CD8-positive, alpha-beta memory T cell (primary cell): ENCODE measurements around the gene MAN1A1. TPM values are rescaled to one million over a fixed set of nuclear protein-coding genes. Genes with fewer than 3 reads are reported as not detected.

Experiments used
- CTCF ChIA-PET: fragments of 350-600 bp; sonication (Branson Sonifier 250); formaldehyde crosslinking; loops from one replicate; lab custom pipeline; 2021; ENCODE audit warnings: antibody characterized with exemption; lab: Charles Lee
- POLR2A ChIA-PET: fragments of 350-600 bp; sonication (Branson Sonifier 250); formaldehyde crosslinking; loops from one replicate; lab custom pipeline; 2021; ENCODE audit warnings: antibody characterized with exemption; lab: Charles Lee
- DNase-seq, 5 donors: peaks; one replicate each; pipeline versions ENCODE4 v3.0.0 to v3.0.0-alpha.2; 2020 to 2022; ENCODE audit warnings: mixed read lengths in 1 of 5
- H3K27ac ChIP-seq: one replicate; pipeline ENCODE4 v1.7.0; 2013; ENCODE audit warnings: low read depth, mild to moderate bottlenecking, low read length, moderate library complexity
- H3K27me3 ChIP-seq: 2 replicates; pipeline ENCODE4 v1.7.0; 2013; ENCODE audit warnings: low read length, mild to moderate bottlenecking; ENCODE audit not compliant: insufficient read depth, poor library complexity, severe bottlenecking
- H3K36me3 ChIP-seq: 2 replicates; pipeline ENCODE4 v1.7.0; 2013; ENCODE audit warnings: mild to moderate bottlenecking, low read length, moderate library complexity; ENCODE audit not compliant: insufficient read depth
- H3K4me1 ChIP-seq: 2 replicates; pipeline ENCODE4 v1.7.0; 2013; ENCODE audit warnings: mild to moderate bottlenecking, low read length, moderate library complexity; ENCODE audit not compliant: insufficient read depth
- H3K4me3 ChIP-seq: 2 replicates; pipeline ENCODE4 v1.7.0; 2013; ENCODE audit warnings: mild to moderate bottlenecking, low read length
- H3K9me3 ChIP-seq: 2 replicates; pipeline ENCODE4 v1.7.0; 2013; ENCODE audit warnings: mild to moderate bottlenecking, low read length
- H3K27ac Mint-ChIP-seq, 8 donors: one replicate each; pipeline ENCODE4 v1.8.0; 2020 to 2021; ENCODE audit warnings: mixed read lengths in 8 of 8, mild to moderate bottlenecking in 6 of 8, inconsistent platforms in 3 of 8, moderate library complexity in 3 of 8
- H3K27me3 Mint-ChIP-seq, 2 donors: one replicate each; pipeline ENCODE4 v1.8.0; 2020 to 2021; ENCODE audit warnings: mixed read lengths in 2 of 2, mild to moderate bottlenecking in 1 of 2, moderate library complexity in 1 of 2
- H3K36me3 Mint-ChIP-seq, 3 donors: one replicate each; pipeline ENCODE4 v1.8.0; 2020 to 2021; ENCODE audit warnings: mixed read lengths in 3 of 3, inconsistent platforms in 1 of 3, mild to moderate bottlenecking in 1 of 3
- H3K4me1 Mint-ChIP-seq, 3 donors: one replicate each; pipeline ENCODE4 v1.8.0; 2020 to 2021; ENCODE audit warnings: mixed read lengths in 3 of 3, inconsistent platforms in 1 of 3, mild to moderate bottlenecking in 1 of 3
- H3K4me3 Mint-ChIP-seq, 7 donors: one replicate each; pipeline ENCODE4 v1.8.0; 2020 to 2021; ENCODE audit warnings: mixed read lengths in 7 of 7, mild to moderate bottlenecking in 6 of 7, moderate library complexity in 4 of 7, inconsistent platforms in 2 of 7
- H3K9me3 Mint-ChIP-seq, 5 donors: one replicate each; pipeline ENCODE4 v1.8.0; 2020 to 2022; ENCODE audit warnings: mixed read lengths in 5 of 5, mild to moderate bottlenecking in 3 of 5, moderate library complexity in 2 of 5, inconsistent platforms in 1 of 5
- polyA plus RNA-seq: library from polyadenylated mRNA; unstranded; fragments of 300-500 nt; fragmentation: Illumina TruSeq; gene quantifications from one replicate; pipeline ENCODE4 v1.2.3, GENCODE V29; 2021
- total RNA-seq, 2 experiments: library from RNA; stranded (reverse); gene quantifications; one replicate each; pipeline ENCODE4 v1.2.3, GENCODE V29; 2021

Gene MAN1A1
- total and polyA plus RNA-seq, 3 experiments from 2014 or later, result 23.8 to 38.4 (median 36.9) TPM

GRCh38 chr6:119218548-119218947 is 131.0 kb downstream of the MAN1A1 start:
- no peak overlapping the region for H3K4me3 ChIP-seq
- no peaks in the 10 kb centered on the region for H3K27me3 ChIP-seq
- H3K27ac Mint-ChIP-seq, result peak overlapping the region in 1 of 8 donors; percentile 79
- DNase-seq, result no peak
- H3K36me3 Mint-ChIP-seq, result peaks cover 0 to 6% (median 0%) of the 10 kb centered on the region in 3 donors
- no peak overlapping the region for H3K27ac ChIP-seq
- no peak overlapping the region for H3K4me3 Mint-ChIP-seq
- POLR2A ChIA-PET, result no interaction called here
- CTCF ChIA-PET, result interaction anchor here (1.1 to 1.5 kb wide), 3 partner anchors 8 to 45 kb away, joined by 3 to 4 read pairs (median 3); no protein-coding TSS in a partner anchor
- no peaks in the 10 kb centered on the region for H3K9me3 Mint-ChIP-seq
- H3K4me1 ChIP-seq, result no peaks in the 10 kb centered on the region
- H3K9me3 ChIP-seq, result no peaks in the 10 kb centered on the region
- no peaks in the 10 kb centered on the region for H3K27me3 Mint-ChIP-seq
- peaks cover 0 to 6% (median 2%) of the 10 kb centered on the region in 3 donors for H3K4me1 Mint-ChIP-seq
- no peaks in the 10 kb centered on the region for H3K36me3 ChIP-seq

- Histone ChIP-seq H3K4me3 (no peak overlapping the region), H3K27me3 (no peaks in the 10 kb centered on the region), H3K4me1 (no peaks in the 10 kb centered on the region), H3K27ac (peak overlapping the region; percentile 20), H3K36me3 (no peaks in the 10 kb centered on the region), H3K9me3 (no peaks in the 10 kb centered on the region)
- DNase-seq, result no peak
- Mint-ChIP-seq H3K9me3 (no peaks in the 10 kb centered on the region), H3K4me3 (no peak overlapping the region), H3K27me3 (no peaks in the 10 kb centered on the region), H3K4me1 (peaks cover 0 to 5% (median 0%) of the 10 kb centered on the region in 3 donors), H3K36me3 (peaks cover 0 to 5% (median 0%) of the 10 kb centered on the region in 3 donors), H3K27ac (peak overlapping the region in 2 of 8 donors; percentile 45 to 81)
- ChIA-PET POLR2A (no interaction called here), CTCF (no interaction called here)
Observed at GRCh38 chr6:119215885-119216590, 133.5 kb downstream of the MAN1A1 start.

GRCh38 chr6:119215309-119215708 is 134.3 kb downstream of the MAN1A1 start:
- Mint-ChIP-seq H3K4me3 (no peak overlapping the region), H3K9me3 (no peaks in the 10 kb centered on the region), H3K36me3 (peaks cover 0 to 5% (median 3%) of the 10 kb centered on the region in 3 donors), H3K27ac (no peak overlapping the region), H3K4me1 (peaks cover 0 to 5% (median 0%) of the 10 kb centered on the region in 3 donors), H3K27me3 (no peaks in the 10 kb centered on the region)
- H3K4me3 ChIP-seq, result no peak overlapping the region
- no peaks in the 10 kb centered on the region for H3K9me3 ChIP-seq
- no peak for DNase-seq
- H3K4me1 ChIP-seq, result no peaks in the 10 kb centered on the region
- H3K27ac ChIP-seq, result no peak overlapping the region
- no peaks in the 10 kb centered on the region for H3K27me3 ChIP-seq
- no peaks in the 10 kb centered on the region for H3K36me3 ChIP-seq
- ChIA-PET POLR2A (no interaction called here), CTCF (no interaction called here)

- no peaks in the 10 kb centered on the region for H3K4me1 ChIP-seq
- Mint-ChIP-seq H3K27me3 (no peaks in the 10 kb centered on the region), H3K4me3 (no peak overlapping the region), H3K4me1 (peaks cover 8 to 22% (median 11%) of the 10 kb centered on the region in 3 donors), H3K36me3 (peaks cover 0 to 12% (median 8%) of the 10 kb centered on the region in 3 donors), H3K9me3 (no peaks in the 10 kb centered on the region), H3K27ac (no peak overlapping the region)
- ChIA-PET CTCF (interaction anchor here (0.8 kb wide), 1 partner anchor 8 kb away, joined by 3 read pairs; no protein-coding TSS in a partner anchor), POLR2A (no interaction called here)
- no peaks in the 10 kb centered on the region for H3K9me3 ChIP-seq
- no peaks in the 10 kb centered on the region for H3K36me3 ChIP-seq
- H3K27me3 ChIP-seq, result no peaks in the 10 kb centered on the region
- H3K4me3 ChIP-seq, result no peak overlapping the region
- DNase-seq, result no peak
- no peak overlapping the region for H3K27ac ChIP-seq
Observed at GRCh38 chr6:119210596-119210995, 139.0 kb downstream of the MAN1A1 start.

GRCh38 chr6:119209452-119210205 is 139.9 kb downstream of the MAN1A1 start:
- H3K4me3 ChIP-seq, result no peak overlapping the region
- no peaks in the 10 kb centered on the region for H3K4me1 ChIP-seq
- Mint-ChIP-seq H3K36me3 (peaks cover 0 to 14% (median 12%) of the 10 kb centered on the region in 3 donors), H3K27ac (peak overlapping the region in 1 of 8 donors; percentile 2), H3K27me3 (no peaks in the 10 kb centered on the region), H3K9me3 (no peaks in the 10 kb centered on the region), H3K4me1 (peaks cover 8 to 22% (median 11%) of the 10 kb centered on the region in 3 donors), H3K4me3 (no peak overlapping the region)
- no peaks in the 10 kb centered on the region for H3K27me3 ChIP-seq
- ChIA-PET POLR2A (no interaction called here), CTCF (interaction anchor here (0.6 to 1.2 kb wide), 2 partner anchors 9 to 22 kb away, joined by 3 read pairs; no protein-coding TSS in a partner anchor)
- DNase-seq, result no peak
- H3K9me3 ChIP-seq, result no peaks in the 10 kb centered on the region
- H3K36me3 ChIP-seq, result no peaks in the 10 kb centered on the region
- H3K27ac ChIP-seq, result no peak overlapping the region

GRCh38 chr6:119207971-119208725 is 141.4 kb downstream of the MAN1A1 start:
- ChIA-PET POLR2A (no interaction called here), CTCF (interaction anchor here (1.2 kb wide), 1 partner anchor 10 kb away, joined by 3 read pairs; no protein-coding TSS in a partner anchor)
- peaks cover 8 to 22% (median 11%) of the 10 kb centered on the region in 3 donors for H3K4me1 Mint-ChIP-seq
- peaks cover 6 to 26% (median 15%) of the 10 kb centered on the region in 3 donors for H3K36me3 Mint-ChIP-seq
- Histone ChIP-seq H3K4me3 (no peak overlapping the region), H3K9me3 (no peaks in the 10 kb centered on the region), H3K27me3 (no peaks in the 10 kb centered on the region), H3K27ac (no peak overlapping the region), H3K4me1 (no peaks in the 10 kb centered on the region), H3K36me3 (peaks cover 3% of the 10 kb centered on the region)
- H3K9me3 Mint-ChIP-seq, result no peaks in the 10 kb centered on the region
- H3K27me3 Mint-ChIP-seq, result no peaks in the 10 kb centered on the region
- DNase-seq, result no peak
- no peak overlapping the region for H3K27ac Mint-ChIP-seq
- H3K4me3 Mint-ChIP-seq, result no peak overlapping the region

- H3K4me3 Mint-ChIP-seq, result no peak overlapping the region
- peaks cover 9% of the 10 kb centered on the region for H3K36me3 ChIP-seq
- H3K4me1 ChIP-seq, result no peaks in the 10 kb centered on the region
- H3K27ac ChIP-seq, result no peak overlapping the region
- H3K27ac Mint-ChIP-seq, result no peak overlapping the region
- no peak overlapping the region for H3K4me3 ChIP-seq
- ChIA-PET POLR2A (no interaction called here), CTCF (no interaction called here)
- no peaks in the 10 kb centered on the region for H3K9me3 Mint-ChIP-seq
- peaks cover 9 to 33% (median 17%) of the 10 kb centered on the region in 3 donors for H3K36me3 Mint-ChIP-seq
- H3K9me3 ChIP-seq, result no peaks in the 10 kb centered on the region
- no peaks in the 10 kb centered on the region for H3K27me3 ChIP-seq
- peaks cover 8 to 22% (median 11%) of the 10 kb centered on the region in 3 donors for H3K4me1 Mint-ChIP-seq
- H3K27me3 Mint-ChIP-seq, result no peaks in the 10 kb centered on the region
- DNase-seq, result no peak
Observed at GRCh38 chr6:119207327-119207726, 142.2 kb downstream of the MAN1A1 start.
